Tibial nerve (tissue), 4 donors: ENCODE results near the gene GPER1. TPM values are rescaled to one million over a fixed set of nuclear protein-coding genes. Genes with fewer than 3 reads are reported as not detected.
"Not testable (repeated sequence)": the region's sequence is repeated elsewhere in the genome, so short reads cannot be mapped to it uniquely, and the experiment has no call there.

ENCODE experiments used
- DNase-seq, 2 donors: peaks; one replicate each; pipeline ENCODE4 v3.0.0-alpha.2; 2019; ENCODE audit warnings: low spot score in 2 of 2
- H3K27ac ChIP-seq, 4 donors: fragments of 200-600 bp; sonication (generic) in 3 of 4; one replicate each; pipeline ENCODE4 v1.5.1; 2017 to 2019; ENCODE audit warnings: mild to moderate bottlenecking in 1 of 4
- H3K27me3 ChIP-seq, 2 donors: fragments of 200-600 bp; sonication (generic) in 1 of 2; one replicate each; pipeline versions ENCODE4 v1.5.1 to v1.6.0; 2017 to 2019
- H3K36me3 ChIP-seq, 3 donors: fragments of 200-600 bp; sonication (generic); one replicate each; pipeline ENCODE4 v1.5.1; 2018 to 2019
- H3K4me1 ChIP-seq, 4 donors: fragments of 200-600 bp; sonication (generic) in 3 of 4; one replicate each; pipeline ENCODE4 v1.5.1; 2017 to 2019
- H3K4me3 ChIP-seq, 4 donors: fragments of 200-600 bp; sonication (generic) in 3 of 4; one replicate each; pipeline ENCODE4 v1.5.1; 2017 to 2019; ENCODE audit warnings: mild to moderate bottlenecking in 1 of 4, moderate library complexity in 1 of 4
- H3K9me3 ChIP-seq, 4 donors: fragments of 200-600 bp; sonication (generic) in 3 of 4; one replicate each; pipeline ENCODE4 v1.5.1; 2017 to 2019
- EP300 ChIP-seq, 2 donors: sonication (generic); formaldehyde crosslinking; IDR thresholded peaks; one replicate each; pipeline ENCODE4 v1.6.1; 2017; ENCODE audit warnings: antibody characterized with exemption in 2 of 2, mild to moderate bottlenecking in 1 of 2
- POLR2A ChIP-seq, 2 donors: fragments of 450-650 bp; IDR thresholded peaks; one replicate each; pipeline ENCODE4 v1.6.1; 2017; ENCODE audit warnings: antibody characterized with exemption in 2 of 2, mild to moderate bottlenecking in 2 of 2, moderate library complexity in 2 of 2
- WGBS, 2 donors: methylation state at CpG; one replicate each; pipeline ENCODE4 v1.1.5; 2018; 5-methylcytosine and 5-hydroxymethylcytosine counted together
- total RNA-seq, 4 donors: library from RNA; depleted of rRNA; stranded (reverse); fragments of >200 nt; gene quantifications; one replicate each; pipeline ENCODE4 v1.1.0, GENCODE V29; 2016
- TF ChIP-seq, protein P1 (sequence below), 5 experiments: fragments of 200-600 bp in 3 of 5; fragments of 450-650 bp in 2 of 5; sonication (generic) in 3 of 5; IDR thresholded peaks; one replicate each; pipeline ENCODE4 v1.5.1; 2016 to 2019; ENCODE audit warnings: antibody characterized with exemption in 5 of 5, mild to moderate bottlenecking in 3 of 5, moderate library complexity in 2 of 5

The GPER1 gene
- total RNA-seq, 4 donors from 2014 or later: 6.1 to 12.4 (median 8.7) TPM

DNA sequence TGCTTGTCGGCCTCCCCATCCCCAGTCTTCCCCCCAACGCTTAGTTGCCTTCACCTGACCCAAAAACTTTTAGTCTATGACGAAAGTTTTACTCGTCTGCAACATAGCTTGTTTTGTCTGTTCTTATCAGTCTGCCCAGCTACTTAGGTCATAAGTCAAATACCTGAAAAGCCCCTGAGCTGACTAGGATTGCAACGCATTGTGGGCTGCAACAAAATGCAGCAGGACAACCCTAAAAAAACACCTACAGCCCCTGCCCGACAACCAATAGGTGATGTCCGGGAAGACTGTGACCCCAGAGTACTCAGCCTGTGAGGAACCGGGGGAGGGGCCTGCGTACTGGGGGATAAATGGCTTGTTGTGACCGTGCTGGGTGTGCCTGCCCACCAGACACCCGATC is 19.3 kb upstream of the GPER1 start:
- Histone ChIP-seq H3K27me3 (no peaks in the 10 kb centered on the region), H3K4me1 (peaks cover 0 to 17% (median 11%) of the 10 kb centered on the region in 4 donors), H3K9me3 (no peaks in the 10 kb centered on the region), H3K27ac (no peak overlapping the region), H3K36me3 (no peaks in the 10 kb centered on the region), H3K4me3 (no peak overlapping the region)
- TF ChIP-seq, protein P1, sequence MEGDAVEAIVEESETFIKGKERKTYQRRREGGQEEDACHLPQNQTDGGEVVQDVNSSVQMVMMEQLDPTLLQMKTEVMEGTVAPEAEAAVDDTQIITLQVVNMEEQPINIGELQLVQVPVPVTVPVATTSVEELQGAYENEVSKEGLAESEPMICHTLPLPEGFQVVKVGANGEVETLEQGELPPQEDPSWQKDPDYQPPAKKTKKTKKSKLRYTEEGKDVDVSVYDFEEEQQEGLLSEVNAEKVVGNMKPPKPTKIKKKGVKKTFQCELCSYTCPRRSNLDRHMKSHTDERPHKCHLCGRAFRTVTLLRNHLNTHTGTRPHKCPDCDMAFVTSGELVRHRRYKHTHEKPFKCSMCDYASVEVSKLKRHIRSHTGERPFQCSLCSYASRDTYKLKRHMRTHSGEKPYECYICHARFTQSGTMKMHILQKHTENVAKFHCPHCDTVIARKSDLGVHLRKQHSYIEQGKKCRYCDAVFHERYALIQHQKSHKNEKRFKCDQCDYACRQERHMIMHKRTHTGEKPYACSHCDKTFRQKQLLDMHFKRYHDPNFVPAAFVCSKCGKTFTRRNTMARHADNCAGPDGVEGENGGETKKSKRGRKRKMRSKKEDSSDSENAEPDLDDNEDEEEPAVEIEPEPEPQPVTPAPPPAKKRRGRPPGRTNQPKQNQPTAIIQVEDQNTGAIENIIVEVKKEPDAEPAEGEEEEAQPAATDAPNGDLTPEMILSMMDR (IDR thresholded peaks at IDR 0.05): no peak
- TF ChIP-seq EP300 (IDR thresholded peaks at IDR 0.05) (no peak), POLR2A (IDR thresholded peaks at IDR 0.05) (no peak)
- WGBS, 2 donors: 72 to 81% methylated on average over 11 of the region's 11 CpGs
- DNase-seq: no peak

DNA sequence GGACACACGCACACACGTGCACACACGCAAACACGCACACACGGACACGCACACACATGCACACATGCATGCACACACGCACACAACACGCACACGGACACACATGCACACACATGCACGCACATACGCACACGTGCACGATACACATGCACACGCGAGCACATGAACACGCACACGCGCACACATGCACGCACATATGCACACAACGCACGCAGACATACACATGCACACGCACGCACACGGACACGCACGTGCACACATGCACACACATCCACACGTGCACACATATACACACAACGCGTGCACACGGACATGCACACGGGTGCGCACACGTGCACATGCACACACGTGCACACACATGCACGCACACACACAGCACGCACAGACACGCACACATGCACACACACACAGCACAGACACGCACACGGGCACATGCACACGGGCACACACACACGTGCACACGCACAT is 17.3 kb upstream of the GPER1 start:
- H3K27me3 ChIP-seq: no peaks in the 10 kb centered on the region
- H3K4me3 ChIP-seq: no peak overlapping the region
- DNase-seq: no peak
- 90 to 97% methylated on average over 40 to 42 of the region's 42 CpGs for WGBS, 2 donors
- no peaks in the 10 kb centered on the region for H3K36me3 ChIP-seq
- no peaks in the 10 kb centered on the region for H3K9me3 ChIP-seq
- no peak overlapping the region for H3K27ac ChIP-seq
- TF ChIP-seq EP300 (IDR thresholded peaks at IDR 0.05): no peak
- TF ChIP-seq, protein P1 (IDR thresholded peaks at IDR 0.05): no peak
- TF ChIP-seq POLR2A (IDR thresholded peaks at IDR 0.05): no peak
- peaks cover 0 to 6% (median 3%) of the 10 kb centered on the region in 4 donors for H3K4me1 ChIP-seq

DNA sequence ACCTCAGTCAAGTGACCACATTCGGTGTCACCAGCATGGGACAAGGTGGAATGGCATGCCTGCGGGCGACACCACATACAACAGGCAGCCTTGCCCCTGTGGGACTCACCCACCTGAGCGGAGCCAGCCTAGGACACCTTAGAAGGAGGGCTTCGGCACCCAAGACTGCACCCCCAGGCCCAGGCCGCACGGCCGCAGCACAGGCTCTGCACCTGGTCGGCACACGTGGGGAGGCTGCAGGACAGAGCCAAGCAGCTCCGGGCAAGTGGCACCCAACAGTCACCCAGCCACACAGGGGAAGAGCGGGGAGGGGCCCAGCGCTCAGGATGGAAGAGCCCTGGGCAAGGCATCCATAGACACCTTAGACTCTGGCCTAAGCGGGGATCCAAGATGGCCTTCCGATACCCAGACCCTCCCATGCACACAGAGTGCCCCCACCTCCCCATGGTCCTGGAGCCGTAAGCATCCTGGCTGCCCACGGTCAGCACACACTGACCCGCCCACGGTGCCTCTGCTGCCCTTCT is 16.1 kb upstream of the GPER1 start:
- no peaks in the 10 kb centered on the region for H3K27me3 ChIP-seq
- no peak for DNase-seq
- no peaks in the 10 kb centered on the region for H3K36me3 ChIP-seq
- 86 to 92% methylated on average over 5 to 14 of the region's 19 CpGs for WGBS, 2 donors
- no peaks in the 10 kb centered on the region for H3K9me3 ChIP-seq
- H3K4me1 ChIP-seq: peaks cover 0 to 10% (median 0%) of the 10 kb centered on the region in 4 donors
- TF ChIP-seq, protein P1 (IDR thresholded peaks at IDR 0.05): no peak
- TF ChIP-seq POLR2A (IDR thresholded peaks at IDR 0.05): no peak
- TF ChIP-seq EP300 (IDR thresholded peaks at IDR 0.05): no peak
- H3K27ac ChIP-seq: no peak overlapping the region
- H3K4me3 ChIP-seq: no peak overlapping the region

DNA sequence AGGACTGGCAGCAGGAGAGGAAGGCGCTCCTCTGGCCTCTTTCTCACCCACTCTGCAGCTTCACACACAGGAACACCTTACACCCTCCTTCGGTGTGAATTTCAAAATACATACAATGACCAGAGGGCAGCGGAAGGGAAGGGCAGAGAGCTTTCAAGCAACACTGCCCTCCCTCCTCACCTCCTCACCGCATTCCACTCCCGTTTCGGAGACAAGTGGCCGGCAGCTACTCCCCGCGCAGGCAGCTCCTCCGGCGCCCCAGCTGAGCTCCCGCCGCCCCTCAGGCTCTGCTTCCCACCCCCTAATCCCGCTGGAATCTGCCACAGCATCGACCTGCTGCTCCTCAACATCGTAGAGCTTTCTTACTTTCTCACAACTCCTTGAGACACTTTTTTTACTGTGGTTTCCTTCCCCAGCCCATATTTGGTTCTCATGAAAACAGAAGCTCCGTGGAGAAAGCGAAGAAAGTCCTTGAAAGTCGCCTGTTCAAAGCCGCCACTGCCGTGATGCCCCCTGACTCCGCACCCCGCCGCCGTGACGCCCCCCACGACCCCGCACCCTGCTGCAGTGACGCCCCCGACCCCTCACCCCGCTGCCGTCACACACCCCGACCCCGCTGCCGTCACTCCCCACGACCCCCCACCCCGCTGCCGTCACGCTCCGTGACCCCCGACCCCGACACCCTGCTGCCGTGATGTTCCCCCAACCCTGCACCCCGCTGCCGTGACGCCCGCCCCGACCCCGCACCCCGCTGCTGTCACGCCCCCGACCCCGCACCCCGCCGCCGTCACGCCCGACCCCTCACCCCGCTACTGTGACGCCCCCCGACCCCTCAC is 14.6 kb upstream of the GPER1 start:
- H3K27ac ChIP-seq: no peak overlapping the region
- WGBS, 2 donors: 44 to 58% methylated on average over 30 to 48 of the region's 61 CpGs
- TF ChIP-seq, protein P1 (IDR thresholded peaks at IDR 0.05): no peak
- TF ChIP-seq POLR2A (IDR thresholded peaks at IDR 0.05) (no peak), EP300 (IDR thresholded peaks at IDR 0.05) (no peak)
- H3K4me3 ChIP-seq: no peak overlapping the region
- peaks cover 0 to 11% (median 0%) of the 10 kb centered on the region in 4 donors for H3K4me1 ChIP-seq
- H3K27me3 ChIP-seq: no peaks in the 10 kb centered on the region
- DNase-seq: no peak
- H3K9me3 ChIP-seq: no peaks in the 10 kb centered on the region
- no peaks in the 10 kb centered on the region for H3K36me3 ChIP-seq

DNA sequence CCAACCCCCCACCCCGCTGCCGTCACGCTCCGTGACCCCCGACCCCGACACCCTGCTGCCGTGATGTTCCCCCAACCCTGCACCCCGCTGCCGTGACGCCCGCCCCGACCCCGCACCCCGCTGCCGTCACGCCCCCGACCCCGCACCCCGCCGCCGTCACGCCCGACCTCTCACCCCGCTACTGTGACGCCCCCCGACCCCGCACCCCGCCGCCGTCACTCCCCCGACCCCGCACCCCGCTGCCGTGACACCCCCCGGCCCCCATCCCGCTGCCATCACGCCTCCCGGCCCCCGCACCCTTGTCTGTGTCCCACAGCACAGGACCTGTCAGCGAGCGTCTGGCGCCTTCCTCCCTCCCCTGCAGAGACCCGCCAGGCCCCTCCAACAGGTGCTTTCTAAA is 13.9 kb upstream of the GPER1 start:
- peaks cover 0 to 12% (median 0%) of the 10 kb centered on the region in 4 donors for H3K4me1 ChIP-seq
- not testable (repeated sequence) for H3K27ac ChIP-seq, DNase-seq, H3K9me3 ChIP-seq, H3K4me3 ChIP-seq, H3K27me3 ChIP-seq, H3K36me3 ChIP-seq
- WGBS, 2 donors: 83 to 88% methylated on average over 4 to 9 of the region's 43 CpGs
